A204.1 (cell line): ENCODE data around the gene SCN1B.
"Not testable (repeated sequence)": the region's sequence is repeated elsewhere in the genome, so short reads cannot be mapped to it uniquely, and the experiment has no call there.

Source experiments
- FAIRE-seq: peaks from 2 replicates; lab custom pipeline; 2012; peaks lifted over from hg19 to GRCh38; lab: Jason Lieb, UNC

The SCN1B gene

DNA sequence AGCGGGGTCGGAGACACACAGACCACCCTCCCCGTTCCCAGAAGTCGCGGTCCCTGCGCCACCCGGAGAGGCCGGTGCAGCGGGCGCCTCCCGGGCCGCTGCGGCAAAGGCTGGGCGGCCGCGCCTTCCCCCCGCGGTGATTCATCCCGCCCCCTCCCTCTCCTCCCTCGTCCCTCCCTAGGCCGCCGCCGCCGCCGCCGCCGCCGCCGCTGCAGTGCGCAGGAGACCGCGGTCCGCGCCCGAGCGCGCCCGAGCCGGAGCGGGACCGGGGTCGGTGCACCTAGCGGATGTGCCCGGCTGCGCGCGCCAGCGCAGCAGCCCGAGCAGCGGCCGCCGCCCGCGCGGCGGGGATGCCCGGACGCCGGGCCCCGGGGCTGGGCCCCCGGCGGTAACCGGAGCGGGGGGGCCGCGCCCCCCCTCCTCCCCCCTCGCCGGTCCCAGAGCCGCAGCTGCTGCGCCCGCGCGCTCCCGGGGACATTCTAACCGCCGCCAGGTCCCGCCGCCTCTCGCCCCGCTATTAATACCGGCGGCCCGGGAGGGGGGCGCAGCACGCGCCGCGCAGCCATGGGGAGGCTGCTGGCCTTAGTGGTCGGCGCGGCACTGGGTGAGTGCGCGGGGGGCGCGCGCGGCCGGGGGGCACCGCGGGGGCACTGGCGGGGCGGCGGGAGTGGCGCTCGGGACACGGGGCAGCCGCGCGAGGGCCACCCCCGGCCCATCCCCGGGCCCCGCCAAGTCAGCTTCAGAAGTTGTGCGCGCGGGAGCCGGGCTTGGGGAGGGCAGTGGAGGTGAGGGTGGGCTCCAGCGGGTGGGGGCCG, at the start of gene SCN1B:
Gene SCN1B, plus strand, starts transcription at position 214 of the 815 bp plus-strand sequence. Its CDS starts 351 bp downstream, at position 565.
- no peak for FAIRE-seq

DNA sequence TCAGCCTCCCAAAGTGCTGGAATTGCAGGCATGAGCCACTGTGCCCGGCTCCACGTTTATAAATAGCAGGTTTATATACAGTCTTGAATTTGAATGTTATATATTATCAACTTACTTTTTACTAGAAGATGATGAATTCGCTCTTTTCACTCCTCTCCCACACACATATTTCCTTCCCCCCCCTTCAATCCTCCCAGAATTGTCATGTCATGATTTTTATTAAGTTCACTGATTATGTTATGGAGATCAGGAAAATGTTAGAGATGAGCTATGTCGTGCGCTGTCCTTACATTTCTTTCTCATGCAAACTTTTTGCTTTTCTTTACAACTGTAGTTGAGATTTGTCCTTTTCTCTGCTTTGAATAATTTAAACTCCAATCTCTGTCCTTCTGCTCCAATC, 48.0 kb upstream of the SCN1B start:
- FAIRE-seq: no peak

DNA sequence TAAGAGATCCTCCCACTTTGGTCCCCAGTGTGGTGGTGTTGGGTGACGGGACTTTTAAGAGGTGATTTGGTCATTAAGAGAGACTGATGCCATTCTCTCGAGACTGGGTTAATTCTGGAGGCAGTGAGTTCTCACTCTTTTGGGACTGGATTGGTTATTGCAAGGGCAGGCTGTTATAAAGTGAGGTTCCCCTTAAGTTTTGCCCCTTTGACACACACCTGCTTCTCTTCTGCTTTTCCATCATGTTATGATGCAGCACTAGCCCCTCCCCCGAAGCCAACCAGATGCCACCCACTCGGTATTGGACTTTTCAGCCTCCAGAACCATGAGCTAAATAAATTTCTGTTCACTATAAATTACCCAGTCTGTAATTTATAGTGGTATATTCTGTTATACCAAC, 46.5 kb upstream of the SCN1B start:
- no peak for FAIRE-seq

DNA sequence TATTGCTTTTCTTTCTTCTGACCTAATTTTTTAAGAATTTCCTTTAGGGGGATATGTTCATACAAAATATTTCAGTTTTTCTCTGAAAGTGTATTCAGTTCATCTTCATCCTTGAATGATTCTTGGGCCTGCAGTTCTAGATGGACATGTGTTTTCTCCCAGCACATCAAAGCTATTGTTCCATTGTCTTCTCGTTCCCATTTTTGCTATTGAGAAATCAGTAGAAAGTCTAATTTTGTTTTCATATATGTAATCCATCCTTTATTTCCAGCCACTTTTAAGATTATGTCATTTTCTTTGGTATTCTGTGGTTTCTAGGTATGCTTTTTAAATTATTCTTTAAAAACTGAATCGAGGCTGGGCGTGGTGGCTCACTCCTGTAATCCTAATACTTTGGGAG, 46.0 kb upstream of the SCN1B start:
- FAIRE-seq: no peak

DNA sequence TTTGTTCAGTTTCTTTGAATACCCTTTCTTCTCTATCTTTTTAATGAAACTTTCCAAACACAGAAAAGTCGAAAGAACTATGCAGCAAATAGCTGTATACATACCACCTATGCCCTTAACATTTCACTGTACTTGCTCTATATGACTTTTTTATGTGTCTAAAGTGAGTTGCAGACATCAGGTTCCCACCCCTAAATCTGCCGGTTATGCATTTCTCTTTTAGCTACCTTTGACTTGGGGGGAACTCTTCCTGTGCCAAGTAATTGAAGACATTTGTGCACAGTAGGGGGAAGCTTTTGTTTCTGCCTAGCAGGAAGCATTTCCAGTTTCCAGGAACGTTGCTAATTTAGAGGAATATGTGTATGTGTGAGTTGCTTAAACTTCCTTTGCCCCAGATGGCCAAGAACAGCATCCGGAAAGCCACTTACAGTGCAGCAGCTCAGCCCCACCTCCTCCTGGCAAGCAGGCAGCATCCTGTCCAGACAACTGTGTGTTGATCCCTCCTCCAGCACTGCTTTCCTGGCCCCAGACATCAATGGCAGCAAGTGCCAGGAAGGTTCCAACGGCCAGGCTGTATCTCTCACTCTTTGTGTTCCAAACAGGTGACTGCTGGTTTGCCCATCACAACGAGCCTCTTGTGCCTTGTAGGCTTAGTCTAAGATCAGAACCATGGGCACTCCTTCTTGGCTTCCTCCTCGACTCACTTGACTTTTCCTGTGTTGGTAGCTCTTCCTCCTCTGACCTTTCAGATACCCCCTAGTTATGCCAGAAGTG, 44.8 kb upstream of the SCN1B start:
- FAIRE-seq: no peak

DNA sequence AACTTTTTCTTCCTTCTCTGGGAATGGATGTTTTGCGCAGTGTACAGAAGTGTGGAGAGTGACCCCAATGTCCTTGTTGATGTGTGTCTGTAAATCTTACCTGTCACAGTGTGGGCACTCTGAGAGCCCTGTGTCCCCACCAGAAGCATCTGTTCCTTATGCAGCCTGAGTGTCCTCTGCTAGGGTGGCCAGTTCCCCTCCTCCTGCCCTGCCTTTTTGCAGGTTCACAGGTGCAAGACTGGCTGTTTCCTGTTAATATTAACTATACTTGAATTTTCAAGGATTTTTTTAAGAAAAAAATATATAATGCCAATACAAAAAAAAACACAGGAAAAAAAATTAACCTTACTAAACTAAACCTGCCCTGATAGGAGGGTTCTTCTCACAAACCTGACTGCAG, 42.2 kb upstream of the SCN1B start:
- FAIRE-seq: no peak

DNA sequence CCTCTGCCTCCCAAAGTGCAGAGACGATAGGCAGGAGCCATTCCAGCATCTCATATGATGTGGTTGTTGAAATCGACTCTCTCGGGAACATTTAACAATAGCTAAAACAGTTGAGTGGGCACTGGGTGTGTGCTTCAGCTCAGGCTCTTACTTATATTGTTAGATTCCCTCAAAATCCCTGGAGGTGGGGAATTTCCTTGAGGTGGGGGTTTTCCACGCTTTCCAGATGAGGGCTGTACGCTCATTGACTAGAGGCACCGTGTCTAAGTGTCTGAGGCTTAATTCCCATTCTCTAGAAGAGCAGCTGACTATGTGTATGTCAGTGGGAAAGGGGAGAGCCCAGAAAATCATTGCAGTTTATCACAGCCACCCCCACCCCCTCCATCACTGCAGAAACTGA, 41.0 kb upstream of the SCN1B start:
- FAIRE-seq: no peak

DNA sequence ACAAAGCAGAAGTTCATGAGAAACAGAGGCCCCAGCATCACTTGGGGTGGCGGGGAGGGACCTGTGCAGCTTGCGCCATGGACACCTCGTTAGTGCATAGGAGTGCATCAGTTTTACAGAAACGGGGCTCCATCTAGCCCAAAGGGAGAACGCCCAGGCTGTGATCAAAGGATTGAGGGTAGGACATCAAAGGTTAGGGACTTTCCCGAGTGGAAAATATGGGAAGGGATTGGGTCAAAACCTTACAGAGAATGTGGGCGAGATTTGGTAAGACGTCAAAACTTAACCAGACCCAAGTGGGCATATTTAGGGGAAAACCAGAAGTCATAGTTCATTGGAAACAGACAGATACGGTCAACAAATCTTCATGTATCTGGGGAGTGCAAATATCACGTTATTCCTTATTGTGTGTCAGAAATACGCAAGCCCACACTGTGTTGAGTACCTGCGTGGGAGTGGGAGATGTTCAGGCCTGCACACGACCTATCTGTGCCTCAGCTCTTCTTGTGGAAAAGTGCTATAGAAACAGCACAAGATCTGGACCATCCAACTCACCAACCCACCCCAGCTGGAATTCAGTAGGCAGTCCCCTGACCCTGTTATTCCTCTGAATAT, 39.6 kb upstream of the SCN1B start:
- FAIRE-seq: no peak

DNA sequence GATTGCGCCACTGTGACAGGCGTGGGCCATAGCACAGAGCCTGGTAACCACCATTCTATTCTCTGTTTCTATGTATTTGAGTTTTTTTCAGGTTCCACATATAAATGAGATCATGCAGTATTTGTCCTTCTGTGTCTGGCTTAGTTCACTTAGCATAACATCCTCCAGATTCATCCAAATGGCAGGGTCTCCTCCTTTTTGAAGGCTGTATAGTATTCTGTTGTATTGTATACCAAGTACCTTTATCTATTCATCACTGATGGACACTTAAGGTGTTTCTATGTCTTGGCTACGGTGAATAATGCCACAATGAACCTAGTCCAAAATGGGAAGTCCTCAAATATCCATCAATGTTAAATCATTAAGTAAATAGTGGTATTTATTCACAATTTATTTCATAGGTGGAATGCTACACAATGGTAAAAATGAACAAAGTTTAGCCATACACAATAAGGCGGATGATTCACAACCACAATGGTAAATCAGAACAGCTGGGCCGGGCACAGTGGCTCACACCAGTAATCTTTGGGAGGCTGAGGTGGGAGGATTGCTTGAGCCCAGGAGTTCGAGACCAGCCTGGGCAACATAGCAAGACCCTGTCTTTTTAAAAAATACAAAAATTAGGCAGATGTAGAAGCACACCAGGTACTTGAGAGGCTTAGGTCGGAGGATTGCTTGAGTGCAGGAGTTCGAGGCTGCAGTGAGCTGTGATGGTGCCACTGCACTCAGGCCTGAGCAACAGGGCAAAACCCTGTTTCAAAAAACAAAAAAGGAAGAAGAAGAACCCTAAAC, 38.5 kb upstream of the SCN1B start:
- FAIRE-seq: no peak

DNA sequence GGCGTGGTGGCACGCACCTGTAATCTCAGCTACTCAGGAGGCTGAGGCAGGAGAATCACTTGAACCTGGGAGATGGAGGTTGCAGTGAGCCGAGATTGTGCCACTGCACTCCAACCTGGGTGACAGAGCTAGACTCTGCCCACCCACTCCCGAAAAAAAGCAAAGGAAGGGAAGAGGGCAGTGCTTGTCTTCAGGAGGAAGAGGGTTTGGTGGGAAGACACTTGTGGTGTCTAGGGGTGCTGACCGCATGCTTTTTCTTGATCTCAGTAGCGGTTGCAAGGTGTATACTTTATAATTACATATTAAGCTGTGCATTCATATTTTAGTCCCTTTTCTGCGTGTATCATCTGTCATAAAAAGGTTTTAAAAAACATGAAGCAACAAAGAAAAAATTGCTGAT, 37.7 kb upstream of the SCN1B start:
- not testable (repeated sequence) for FAIRE-seq

DNA sequence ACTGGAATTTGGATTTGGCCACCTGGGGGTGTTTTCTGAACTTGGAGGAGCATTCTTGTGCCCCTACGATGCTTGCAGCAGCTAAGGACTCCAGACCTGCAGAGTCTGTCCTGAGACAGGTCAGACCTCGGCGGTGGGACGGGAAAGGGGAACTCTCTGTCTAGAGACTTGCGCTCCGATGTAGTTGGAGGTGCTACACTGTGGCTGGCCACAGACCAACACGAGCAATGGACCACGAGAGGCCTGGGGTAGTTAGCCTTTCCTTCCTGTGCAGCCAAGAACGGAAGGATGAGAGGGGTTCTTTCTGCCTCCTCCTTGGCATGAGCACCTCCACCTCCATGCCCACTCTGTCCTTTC, 36.0 kb upstream of the SCN1B start:
- no peak for FAIRE-seq

DNA sequence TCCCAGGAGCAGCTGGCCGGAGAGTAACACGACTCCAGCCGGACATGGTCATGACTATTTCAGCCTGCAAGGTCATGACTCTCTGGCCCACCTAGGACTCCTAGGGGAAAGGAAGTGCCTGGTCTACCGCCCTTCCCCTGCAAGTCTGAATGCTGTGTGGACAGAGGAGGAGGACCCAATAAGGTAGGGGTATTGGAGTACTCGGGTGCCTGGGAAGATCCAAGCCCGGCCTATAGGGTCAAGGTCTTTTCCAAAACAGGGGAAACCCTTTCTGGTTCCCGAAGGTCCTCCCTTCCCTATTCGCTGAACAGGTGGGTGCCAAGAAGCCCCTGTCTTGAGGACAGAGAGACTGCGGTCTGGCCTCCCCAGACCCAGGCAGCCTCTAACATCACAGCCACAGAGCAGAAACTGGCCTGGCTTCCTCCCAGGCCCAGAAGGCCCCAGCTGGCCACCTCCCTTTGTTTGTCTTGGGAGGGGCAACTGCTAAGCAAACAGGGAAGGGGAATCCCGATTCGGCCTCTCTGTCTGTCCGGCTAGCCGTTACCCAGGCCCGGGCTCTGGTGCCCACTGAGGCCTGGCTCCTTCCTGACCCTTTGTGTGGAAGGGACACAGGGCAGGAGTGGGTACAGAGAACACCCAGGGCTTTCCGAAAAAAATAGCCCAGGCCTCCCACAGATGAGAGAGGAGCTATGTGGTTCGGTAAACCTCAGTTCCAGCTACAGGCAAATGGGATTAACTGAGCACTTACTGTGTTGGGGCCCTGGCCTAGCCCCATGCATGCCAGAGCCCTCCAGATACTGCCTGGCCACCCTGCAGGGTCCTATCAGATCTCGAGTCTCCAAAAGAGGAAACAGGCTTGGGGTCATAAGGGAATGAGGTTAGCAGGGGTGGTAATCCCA, 35.4 kb upstream of the SCN1B start:
- FAIRE-seq: no peak

DNA sequence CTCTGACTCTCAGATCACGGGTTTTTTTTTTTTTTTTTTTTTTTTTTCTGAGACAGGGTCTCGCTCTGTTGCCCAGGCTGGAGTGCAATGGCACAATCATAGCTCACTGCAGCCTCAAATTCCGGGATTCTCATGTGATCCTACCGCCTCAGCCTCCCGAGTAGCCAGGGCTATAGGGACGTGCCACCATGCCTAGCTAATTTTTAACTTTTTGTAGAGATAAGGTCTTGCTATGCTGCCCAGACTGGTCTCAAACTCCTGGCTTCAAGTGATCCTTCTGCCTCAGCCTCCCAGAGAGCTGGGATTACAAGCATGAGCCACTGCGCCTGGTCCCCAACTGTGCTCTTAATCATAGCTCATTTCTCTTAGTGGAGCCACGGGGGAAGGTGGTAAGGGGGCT, 34.7 kb upstream of the SCN1B start:
- FAIRE-seq: no peak

DNA sequence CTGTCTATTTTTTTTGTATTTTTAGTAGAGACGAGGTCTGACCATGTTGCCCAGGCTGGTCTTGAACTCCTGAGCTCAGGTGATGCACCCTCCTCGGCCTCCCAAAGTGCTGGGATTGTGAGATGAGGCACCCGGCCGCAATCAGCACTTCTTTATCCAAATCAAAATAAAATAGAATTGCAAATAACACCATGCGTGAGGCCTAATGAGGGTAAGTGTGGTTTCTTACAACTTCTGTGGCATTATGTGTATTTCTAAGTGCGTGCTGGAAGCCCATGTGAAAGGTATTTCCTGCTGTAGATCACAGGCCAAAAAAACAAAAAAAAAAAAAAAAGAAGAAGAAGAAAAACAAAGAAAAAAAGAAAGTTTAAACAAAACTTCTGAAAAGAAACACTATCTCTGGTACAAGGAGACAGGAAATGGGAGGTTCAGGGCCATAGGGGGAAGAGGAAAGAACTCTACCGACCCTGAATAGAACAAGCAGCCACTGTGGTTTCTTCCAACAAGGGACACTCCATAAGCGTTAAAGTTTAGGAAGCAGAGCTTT, 33.1 kb upstream of the SCN1B start:
- no peak for FAIRE-seq

DNA sequence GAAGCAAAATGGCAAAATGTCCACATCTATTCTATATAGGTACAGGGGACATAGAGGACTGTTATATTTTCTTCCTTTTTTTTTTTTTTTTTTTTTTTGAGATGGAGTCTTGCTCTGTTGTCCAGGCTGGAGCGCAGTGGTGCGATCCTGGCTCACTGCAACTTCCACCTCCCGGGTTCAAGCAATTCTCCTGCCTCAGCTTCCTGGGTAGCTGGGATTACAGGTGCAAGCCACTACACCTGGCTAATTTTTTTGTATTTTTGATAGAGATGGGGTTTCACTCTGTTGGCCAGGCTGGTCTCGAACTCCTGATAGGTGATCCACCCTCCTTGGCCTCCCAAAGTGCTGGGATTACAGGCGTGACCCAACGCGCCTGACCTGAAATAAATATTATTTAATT, 32.0 kb upstream of the SCN1B start:
- not testable (repeated sequence) for FAIRE-seq

DNA sequence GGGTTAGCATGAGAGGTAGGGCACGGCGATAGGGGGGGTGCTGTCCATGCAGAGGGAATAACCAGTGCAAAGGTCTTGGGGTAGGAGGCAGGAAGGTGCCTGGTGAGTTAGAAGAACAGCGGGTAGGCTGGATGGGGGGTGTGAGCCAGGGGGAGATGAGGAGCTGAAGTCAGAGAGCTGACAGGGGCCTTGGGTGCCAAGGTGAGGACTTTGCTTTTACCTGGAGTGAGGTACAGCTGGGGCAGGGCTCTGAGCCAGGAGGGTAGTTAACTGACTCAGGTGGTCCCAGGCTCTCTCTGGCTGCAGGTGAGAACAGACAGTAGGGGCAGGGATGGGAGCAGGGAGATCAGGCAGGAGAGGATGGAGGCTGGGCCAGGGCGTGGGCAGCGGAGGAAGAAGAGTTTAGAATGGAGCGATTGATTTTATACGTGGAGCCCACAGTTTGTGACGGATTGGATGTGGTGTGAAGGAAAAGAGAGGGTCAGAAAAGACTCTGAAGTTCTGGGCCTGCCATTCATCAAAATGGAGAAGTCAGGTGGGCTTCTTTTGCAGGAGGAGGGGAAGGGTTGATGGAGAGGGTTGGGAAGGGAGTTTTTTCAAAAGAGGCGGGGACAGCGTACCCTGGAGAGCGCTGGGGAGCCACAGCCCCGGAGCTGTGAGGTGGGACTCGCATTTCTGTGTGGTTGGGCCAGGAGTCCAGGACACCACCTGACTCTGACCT, 31.3 kb upstream of the SCN1B start:
- no peak for FAIRE-seq

DNA sequence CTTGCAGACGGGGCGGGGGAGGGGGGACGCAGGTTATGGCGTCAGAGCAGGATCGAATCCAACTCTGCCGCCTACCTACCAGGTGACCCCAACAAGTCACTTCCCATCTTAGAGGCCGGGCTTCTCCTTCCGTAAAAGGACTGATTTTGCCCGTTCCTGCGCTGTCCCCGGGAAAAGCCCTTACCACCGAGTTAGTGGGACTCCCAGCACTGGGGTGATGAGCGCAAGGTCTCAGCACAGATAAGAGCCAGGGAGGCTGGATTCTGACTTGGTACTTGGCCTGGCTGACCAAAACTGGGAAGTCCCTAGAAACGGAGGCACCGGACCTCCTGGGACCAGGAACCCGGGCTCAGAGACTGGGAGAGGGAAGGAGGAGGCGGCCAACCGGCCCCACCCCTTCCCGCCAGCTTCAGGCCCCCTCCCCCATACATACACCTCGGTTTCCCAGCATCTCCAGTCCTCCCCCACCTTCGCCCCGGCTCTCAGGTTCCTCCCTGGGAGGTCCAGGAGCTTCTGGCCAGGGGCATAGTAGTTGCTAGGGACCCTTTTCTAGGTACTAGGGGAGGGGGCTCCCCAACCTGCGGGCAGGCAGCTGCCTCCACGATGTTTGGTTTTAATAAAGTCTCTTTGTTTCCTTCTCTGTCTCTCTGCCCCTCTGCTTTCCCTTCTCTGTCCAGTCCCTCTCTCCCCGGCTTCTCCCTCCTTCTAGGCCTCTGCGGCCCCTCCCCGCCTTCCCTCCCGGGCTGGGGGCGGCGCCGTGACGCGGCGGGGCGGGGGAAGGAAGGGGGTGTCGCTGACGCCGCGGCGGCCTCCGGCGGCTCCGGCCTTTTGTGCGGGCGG, 30.6 kb upstream of the SCN1B start, which contains the start of gene GRAMD1A:
Gene GRAMD1A, plus strand, starts transcription at position 826 of the 840 bp plus-strand sequence. CDS start 156 bp downstream, outside the sequence.
- no peak for FAIRE-seq

DNA sequence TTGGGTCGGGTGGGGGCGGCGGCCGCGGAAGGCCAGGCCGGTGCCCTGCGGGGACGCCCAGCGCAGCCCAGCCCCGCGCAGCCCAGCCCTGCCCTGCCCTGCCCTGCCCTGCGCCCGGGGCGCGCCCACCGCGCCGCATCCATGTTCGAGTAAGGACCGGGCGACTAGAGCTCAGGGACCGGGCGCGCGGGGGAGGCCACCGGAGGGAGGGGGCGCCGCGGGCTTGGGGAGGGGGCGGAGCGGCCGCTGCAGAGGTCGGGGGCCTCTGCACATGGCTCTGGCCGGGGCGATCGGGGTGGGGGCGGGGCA, 30.0 kb upstream of the SCN1B start:
- no peak for FAIRE-seq

DNA sequence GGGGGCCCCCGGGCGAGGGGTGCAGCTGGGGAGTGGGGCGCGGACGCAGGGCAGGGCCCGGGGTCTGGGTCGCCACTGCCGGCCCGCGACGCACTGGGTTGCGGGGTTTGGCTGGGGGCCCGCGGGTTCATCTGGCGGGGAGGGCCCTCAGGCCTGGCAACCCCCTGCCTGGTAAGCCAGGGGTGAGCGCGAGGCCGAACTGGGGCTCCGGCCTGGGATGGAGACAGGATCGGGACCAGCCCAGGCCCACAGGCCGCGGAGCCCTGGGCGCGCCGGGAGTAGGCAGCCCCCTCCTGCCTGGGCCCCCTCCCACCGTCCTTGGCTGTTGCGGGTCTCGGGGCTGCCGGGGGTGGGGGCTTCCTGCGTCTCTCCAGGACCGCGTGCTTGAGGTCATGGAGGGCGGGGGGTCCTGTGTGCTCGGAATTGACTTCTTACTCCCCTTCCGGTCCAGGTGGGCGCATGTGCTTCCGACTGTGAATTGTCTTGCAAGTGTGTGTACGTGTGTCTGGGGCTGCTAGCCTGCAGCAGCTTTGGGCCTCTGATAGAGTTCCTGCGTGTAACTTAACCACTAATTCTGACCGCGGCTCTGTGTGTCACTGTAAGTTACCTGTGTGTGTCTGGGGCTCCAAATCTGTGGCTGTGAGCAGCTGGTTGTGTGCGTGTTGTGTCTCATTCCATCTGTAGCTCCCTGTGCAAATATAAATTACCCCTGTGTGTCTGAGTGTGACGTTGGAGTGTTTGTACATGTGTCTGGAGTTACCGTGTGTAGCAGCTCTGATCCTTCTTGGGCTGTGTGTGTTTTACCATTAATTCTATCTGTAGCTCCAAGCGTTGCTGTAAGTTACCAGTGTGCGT, 29.4 kb upstream of the SCN1B start:
- FAIRE-seq: no peak
